Measurements from ENCODE around the gene CT45A10. TPM values are rescaled to one million over a fixed set of nuclear protein-coding genes. Genes with fewer than 3 reads are reported as not detected.

The CT45A10 gene
- total RNA-seq, 1 experiment from 2014 or later = not detected

DNA sequence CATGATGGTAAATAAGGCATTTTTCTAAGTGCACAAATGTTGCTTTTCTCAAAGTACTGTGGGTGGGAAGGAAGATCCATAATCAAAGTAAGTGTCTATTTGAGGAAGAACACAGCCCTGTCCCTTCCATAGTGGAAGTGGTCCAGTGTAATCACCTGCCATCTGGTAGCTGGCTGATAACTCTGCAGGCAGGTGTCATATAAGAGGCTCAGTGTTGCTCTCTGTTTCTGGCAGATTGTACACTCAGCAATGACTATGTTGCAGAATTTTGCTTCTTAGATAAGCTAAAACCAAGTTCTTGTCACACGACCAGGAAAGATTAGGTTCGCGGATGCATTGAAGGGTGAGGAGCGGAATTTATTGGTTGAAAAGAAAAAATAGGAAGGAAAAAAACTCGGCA lies 21.2 kb upstream of the CT45A10 start:
- H3K9me3 Mint-ChIP-seq (ENCODE audit: unreplicated experiment) = no peaks in the 10 kb centered on the region
- H3K4me3 Mint-ChIP-seq (ENCODE audit: unreplicated experiment) = no peak overlapping the region
- DNase-seq (ENCODE audit: unreplicated experiment) = no peak

DNA sequence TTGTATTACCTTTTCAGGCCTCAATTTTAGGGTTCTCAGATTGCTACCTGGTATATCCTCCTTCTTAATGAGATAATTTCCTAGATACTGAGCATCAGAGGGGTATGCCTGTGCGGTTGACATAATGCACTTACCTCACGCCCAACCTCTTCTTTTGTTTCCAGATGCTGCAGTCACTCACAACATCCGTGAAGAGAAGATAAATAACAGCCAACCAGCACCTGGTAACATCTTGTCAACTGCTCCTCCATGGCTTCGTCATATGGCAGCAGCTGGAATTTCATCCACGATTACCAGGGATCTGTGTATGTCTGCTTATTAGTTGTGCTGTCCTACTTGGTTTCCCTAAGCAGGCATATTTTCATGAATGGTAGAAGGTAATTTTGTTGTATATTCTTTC lies 17.0 kb upstream of the CT45A10 start:
- intact Hi-C loops (cut with micrococcal nuclease) = no loop called here
- TF ChIP-seq, protein P1, sequence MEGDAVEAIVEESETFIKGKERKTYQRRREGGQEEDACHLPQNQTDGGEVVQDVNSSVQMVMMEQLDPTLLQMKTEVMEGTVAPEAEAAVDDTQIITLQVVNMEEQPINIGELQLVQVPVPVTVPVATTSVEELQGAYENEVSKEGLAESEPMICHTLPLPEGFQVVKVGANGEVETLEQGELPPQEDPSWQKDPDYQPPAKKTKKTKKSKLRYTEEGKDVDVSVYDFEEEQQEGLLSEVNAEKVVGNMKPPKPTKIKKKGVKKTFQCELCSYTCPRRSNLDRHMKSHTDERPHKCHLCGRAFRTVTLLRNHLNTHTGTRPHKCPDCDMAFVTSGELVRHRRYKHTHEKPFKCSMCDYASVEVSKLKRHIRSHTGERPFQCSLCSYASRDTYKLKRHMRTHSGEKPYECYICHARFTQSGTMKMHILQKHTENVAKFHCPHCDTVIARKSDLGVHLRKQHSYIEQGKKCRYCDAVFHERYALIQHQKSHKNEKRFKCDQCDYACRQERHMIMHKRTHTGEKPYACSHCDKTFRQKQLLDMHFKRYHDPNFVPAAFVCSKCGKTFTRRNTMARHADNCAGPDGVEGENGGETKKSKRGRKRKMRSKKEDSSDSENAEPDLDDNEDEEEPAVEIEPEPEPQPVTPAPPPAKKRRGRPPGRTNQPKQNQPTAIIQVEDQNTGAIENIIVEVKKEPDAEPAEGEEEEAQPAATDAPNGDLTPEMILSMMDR (IDR thresholded peaks at IDR 0.05; ENCODE audit: unreplicated experiment) = no peak
- no peaks in the 10 kb centered on the region for H3K9me3 Mint-ChIP-seq (ENCODE audit: unreplicated experiment)
- no peaks in the 10 kb centered on the region for H3K4me1 Mint-ChIP-seq (ENCODE audit: insufficient read depth, unreplicated experiment)
- CTCF ChIA-PET = no interaction called here
- H3K27me3 Mint-ChIP-seq (ENCODE audit: insufficient read depth, unreplicated experiment) = peaks cover 44% of the 10 kb centered on the region
- no peak overlapping the region for H3K4me3 Mint-ChIP-seq (ENCODE audit: unreplicated experiment)
- no peak overlapping the region for H3K27ac Mint-ChIP-seq (ENCODE audit: low read depth, unreplicated experiment)
- BruUV-seq (replicated peaks) = no TSS peak
- H3K36me3 Mint-ChIP-seq (ENCODE audit: insufficient read depth, unreplicated experiment) = peaks cover 5% of the 10 kb centered on the region
- POLR2A ChIA-PET = no interaction called here
- no peak for DNase-seq (ENCODE audit: unreplicated experiment)

More for the DNA sequence above, 21.2 kb upstream of the CT45A10 start:
- intact Hi-C loops (cut with micrococcal nuclease) = no loop called here
- no TSS peak for BruUV-seq (replicated peaks)
- ChIA-PET CTCF (no interaction called here), POLR2A (no interaction called here)
- TF ChIP-seq, protein P1 (IDR thresholded peaks at IDR 0.05; ENCODE audit: unreplicated experiment) = no peak
- Mint-ChIP-seq H3K36me3 (ENCODE audit: insufficient read depth, unreplicated experiment) (peaks cover 5% of the 10 kb centered on the region), H3K4me1 (ENCODE audit: insufficient read depth, unreplicated experiment) (no peaks in the 10 kb centered on the region), H3K27me3 (ENCODE audit: insufficient read depth, unreplicated experiment) (peaks cover 59% of the 10 kb centered on the region), H3K27ac (ENCODE audit: low read depth, unreplicated experiment) (no peak overlapping the region)

DNA sequence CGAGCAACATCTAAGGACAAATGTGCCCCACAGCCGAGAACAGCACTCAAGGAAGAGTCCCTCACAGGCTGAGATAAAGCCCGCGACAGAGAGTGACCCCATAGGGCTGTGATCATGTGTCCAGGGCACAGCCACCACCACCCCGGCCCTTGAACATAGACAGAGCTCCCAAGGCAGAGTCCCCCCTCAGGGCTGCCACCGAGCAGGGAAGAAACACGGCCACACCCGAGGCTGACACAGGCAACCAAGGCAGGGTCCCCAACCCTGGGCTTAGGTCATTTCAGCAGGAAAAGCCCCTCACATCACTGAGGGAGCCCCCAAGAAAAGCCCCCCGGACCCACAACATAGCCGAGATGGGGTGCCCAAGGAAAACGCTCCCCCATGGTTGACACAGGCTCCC lies 463 bp downstream of the CT45A10 start:
- Mint-ChIP-seq H3K27ac (ENCODE audit: low read depth, unreplicated experiment) (no peak overlapping the region), H3K9me3 (ENCODE audit: unreplicated experiment) (no peaks in the 10 kb centered on the region), H3K27me3 (ENCODE audit: insufficient read depth, unreplicated experiment) (no peaks in the 10 kb centered on the region), H3K36me3 (ENCODE audit: insufficient read depth, unreplicated experiment) (no peaks in the 10 kb centered on the region), H3K4me3 (ENCODE audit: unreplicated experiment) (no peak overlapping the region), H3K4me1 (ENCODE audit: insufficient read depth, unreplicated experiment) (no peaks in the 10 kb centered on the region)
- intact Hi-C loops (cut with micrococcal nuclease) = no loop called here
- CTCF ChIA-PET = interaction anchor here (1.2 kb wide), 1 partner anchor 39 kb away, joined by 3 read pairs; no protein-coding TSS in a partner anchor
- TF ChIP-seq, protein P1 (IDR thresholded peaks at IDR 0.05; ENCODE audit: unreplicated experiment) = no peak
- no TSS peak for BruUV-seq (replicated peaks)
- DNase-seq (ENCODE audit: unreplicated experiment) = no peak
- POLR2A ChIA-PET = interaction anchor here (0.6 kb wide), 1 partner anchor 37 kb away, joined by 3 read pairs; no protein-coding TSS in a partner anchor

DNA sequence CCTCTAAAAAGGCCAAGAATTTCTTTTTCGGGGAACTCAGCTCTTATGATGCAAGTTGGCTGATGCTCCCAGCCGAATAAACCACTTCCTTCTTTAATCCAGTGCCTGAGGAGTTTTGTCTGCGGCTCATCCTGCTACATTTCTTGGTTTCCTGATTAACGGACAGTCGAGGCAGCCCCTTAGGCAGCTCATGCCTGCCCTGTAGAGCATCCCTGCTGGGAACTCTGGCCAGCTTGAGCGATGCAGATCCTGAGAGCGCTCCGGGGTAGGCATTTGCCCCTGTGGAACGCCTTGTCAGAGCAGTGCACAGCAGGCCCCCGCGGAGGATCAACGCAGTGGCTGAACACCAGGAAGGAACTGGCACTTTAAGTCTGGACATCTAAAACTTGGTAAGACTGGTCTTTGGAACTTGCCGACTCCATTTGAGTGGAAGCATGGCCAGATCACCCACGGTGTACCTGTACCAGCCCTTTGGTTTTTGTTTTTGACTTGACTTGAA lies 3.1 kb downstream of the CT45A10 start:
- H3K36me3 Mint-ChIP-seq (ENCODE audit: insufficient read depth, unreplicated experiment) = no peaks in the 10 kb centered on the region
- no peaks in the 10 kb centered on the region for H3K4me1 Mint-ChIP-seq (ENCODE audit: insufficient read depth, unreplicated experiment)
- intact Hi-C loops (cut with micrococcal nuclease) = no loop called here
- no TSS peak for BruUV-seq (replicated peaks)
- H3K4me3 Mint-ChIP-seq (ENCODE audit: unreplicated experiment) = no peak overlapping the region
- H3K27ac Mint-ChIP-seq (ENCODE audit: low read depth, unreplicated experiment) = no peak overlapping the region
- CTCF ChIA-PET = interaction anchor here (0.6 to 0.7 kb wide), 2 partner anchors 18 to 265 kb away, joined by 3 to 4 read pairs; no protein-coding TSS in a partner anchor
- TF ChIP-seq, protein P1 (IDR thresholded peaks at IDR 0.05; ENCODE audit: unreplicated experiment) = no peak
- DNase-seq (ENCODE audit: unreplicated experiment) = no peak
- H3K27me3 Mint-ChIP-seq (ENCODE audit: insufficient read depth, unreplicated experiment) = no peaks in the 10 kb centered on the region
- POLR2A ChIA-PET = no interaction called here
- H3K9me3 Mint-ChIP-seq (ENCODE audit: unreplicated experiment) = no peaks in the 10 kb centered on the region

Measured in MCF 10A (cell line).